Left colon (tissue), 2 donors: ENCODE results near the gene BRD4. TPM values are rescaled to one million over a fixed set of nuclear protein-coding genes. Genes with fewer than 3 reads are reported as not detected.

Experiments
- ATAC-seq: fragments of 200-7000 bp; cut with Tn5 transposase; one replicate; pipeline ENCODE4 v1.9.1; 2020; ENCODE audit warnings: mild to moderate bottlenecking, moderate library complexity
- DNase-seq, 2 donors: peaks; one replicate each; pipeline ENCODE4 v3.0.0-alpha.2; 2020
- intact Hi-C, 2 donors: fragments of 100-400 bp; cut with DNase I in 1 of 2; cut with micrococcal nuclease in 1 of 2; formaldehyde crosslinking; loops; one replicate each; pipeline versions ENCODE4 v1.11.2 to v1.14.0; 2022; cut with DNase I, micrococcal nuclease
- total RNA-seq, 2 donors: library from RNA; stranded (reverse); fragmentation: NEBNext Ultra II Directional; extraction: Animal tissue kit (Norgen Biotek cat#: 25700); gene quantifications; one replicate each; pipeline ENCODE4 v1.2.1, GENCODE V29; 2021
- donor health status: DM: no; HTN: no; CAD: no.
- donor health status: DM: yes; HTN: yes; CAD: no.

Gene BRD4
- total RNA-seq, 2 donors from 2014 or later: 64.6 to 90.7 TPM

DNA sequence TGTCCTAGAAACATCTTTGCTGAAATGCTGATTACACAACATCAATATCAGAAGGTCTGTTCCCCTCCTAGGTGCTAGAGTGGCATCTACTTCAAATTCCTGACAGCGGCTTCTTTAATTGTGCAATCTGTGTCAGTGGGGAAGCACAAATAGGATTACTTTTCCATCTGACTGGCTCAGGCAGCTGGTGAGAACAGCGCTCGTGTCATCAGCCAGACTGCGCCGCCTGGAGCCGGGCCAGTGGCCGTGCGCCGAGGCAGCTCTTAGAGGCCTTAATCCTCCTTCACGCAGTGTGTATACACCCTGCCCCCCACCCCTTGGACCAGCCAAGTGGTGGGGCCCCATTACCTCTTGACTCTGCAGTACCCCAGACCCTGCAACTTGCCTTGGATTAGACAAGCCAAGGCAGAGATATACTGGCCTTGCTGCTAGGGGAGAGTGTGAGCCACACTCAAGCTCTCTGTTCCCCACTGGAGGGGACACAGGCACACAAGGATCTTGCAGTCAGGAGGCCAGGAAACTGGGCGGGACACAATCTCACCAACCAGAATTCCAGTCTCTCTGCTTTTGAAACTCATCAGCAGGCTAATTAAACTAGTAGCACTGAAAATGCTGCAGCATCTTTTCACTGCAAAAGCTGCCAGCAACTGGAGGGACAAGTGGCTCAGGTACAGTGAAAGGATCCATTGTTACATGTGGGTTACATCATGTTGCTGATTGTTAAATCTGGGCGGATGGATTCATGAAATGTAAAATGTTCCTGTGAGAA lies 51.2 kb downstream of the BRD4 start:
- DNase-seq (peak; percentile 59 to 66), ATAC-seq (peak; percentile 44)
- intact Hi-C loops: no loop called here

DNA sequence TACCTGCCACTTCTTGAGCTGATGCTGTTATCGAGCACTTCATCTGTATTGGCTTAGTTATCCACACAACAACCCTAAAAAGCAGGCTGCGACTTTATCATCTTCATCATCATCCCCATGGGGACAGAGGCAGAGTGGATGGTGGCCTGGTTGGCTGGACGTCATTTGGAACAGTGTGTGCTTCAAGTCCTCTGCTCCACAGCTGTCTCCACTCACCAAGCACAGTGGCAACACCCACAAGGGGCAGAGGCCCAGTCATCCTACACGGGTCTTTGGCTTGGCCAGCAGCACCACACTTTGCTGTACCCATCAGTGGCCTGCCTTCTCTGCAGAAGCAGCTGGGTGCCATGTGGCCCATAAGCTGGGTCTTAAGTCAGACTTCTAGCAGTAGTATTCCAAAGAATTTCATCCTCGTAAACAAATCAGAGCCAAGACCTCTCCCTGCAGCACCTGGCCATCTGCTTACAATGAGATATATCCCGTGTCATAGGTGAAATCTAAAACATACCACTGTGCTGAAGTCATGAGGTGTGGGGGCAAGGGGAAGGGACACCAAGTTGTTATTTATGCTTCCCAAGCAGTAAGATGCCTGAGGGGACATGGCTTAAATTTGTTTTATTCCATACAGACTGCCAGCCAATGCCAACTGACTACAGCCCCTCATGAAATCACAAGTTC lies 52.2 kb downstream of the BRD4 start:
- ATAC-seq (no peak), DNase-seq (no peak)
- intact Hi-C loops: no loop called here

DNA sequence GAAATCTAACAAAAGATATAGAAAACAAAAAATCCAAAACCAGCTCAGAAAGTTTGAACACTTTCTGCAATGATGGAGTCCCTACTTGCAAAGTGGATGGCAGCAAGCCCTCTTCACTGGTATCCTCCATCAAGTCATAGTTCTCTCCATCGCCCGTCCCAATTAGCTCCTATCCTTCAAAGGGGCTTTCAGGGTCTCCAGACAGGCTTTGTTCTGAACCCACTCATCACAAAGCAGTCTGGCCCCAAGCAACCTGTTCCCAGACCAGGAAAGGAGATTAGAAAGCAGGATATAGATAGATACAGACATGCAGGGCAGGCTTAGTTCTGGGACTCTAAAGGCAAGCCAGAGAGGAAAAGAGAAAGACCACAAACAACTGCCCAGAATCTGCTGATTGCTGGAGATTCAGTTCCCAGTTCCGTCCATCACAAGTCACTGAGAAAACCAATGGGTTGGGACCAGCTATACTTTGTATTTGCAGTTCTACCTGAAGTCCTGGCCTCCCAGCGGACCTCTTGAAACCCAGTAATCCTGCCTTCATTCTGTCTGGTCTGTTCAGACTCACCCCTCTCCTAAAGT lies 52.9 kb downstream of the BRD4 start:
- DNase-seq (no peak), ATAC-seq (no peak)
- intact Hi-C loops: no loop called here

DNA sequence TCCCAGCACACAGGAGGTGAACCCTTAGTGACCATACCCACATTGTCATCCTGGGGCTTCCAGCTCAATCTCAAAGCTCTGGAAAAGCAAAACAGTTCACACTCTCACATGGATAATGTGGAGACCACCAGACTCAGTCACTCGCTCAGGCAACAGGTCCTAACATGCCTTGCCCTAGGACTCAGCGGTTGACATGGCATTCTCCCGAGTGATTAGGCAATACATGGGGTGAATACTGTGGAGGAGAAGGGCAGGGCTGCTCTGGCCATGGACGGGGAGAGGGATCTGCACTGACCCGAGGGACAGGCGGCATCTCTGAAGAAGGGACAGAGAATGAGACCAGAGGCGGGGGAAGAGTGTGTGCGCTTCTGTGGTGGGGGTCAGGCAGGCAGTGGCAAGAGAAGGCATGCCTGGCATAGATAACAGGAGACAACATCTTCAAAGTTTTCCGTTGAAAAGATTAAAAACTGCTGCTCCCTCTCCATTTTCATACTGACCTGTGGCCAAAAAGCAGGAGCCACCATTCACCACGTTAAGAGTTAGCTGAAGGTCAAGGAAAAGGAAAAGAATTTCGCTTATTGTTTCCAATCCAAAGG lies 55.6 kb downstream of the BRD4 start:
- intact Hi-C loops: no loop called here
- ATAC-seq (no peak), DNase-seq (no peak)

DNA sequence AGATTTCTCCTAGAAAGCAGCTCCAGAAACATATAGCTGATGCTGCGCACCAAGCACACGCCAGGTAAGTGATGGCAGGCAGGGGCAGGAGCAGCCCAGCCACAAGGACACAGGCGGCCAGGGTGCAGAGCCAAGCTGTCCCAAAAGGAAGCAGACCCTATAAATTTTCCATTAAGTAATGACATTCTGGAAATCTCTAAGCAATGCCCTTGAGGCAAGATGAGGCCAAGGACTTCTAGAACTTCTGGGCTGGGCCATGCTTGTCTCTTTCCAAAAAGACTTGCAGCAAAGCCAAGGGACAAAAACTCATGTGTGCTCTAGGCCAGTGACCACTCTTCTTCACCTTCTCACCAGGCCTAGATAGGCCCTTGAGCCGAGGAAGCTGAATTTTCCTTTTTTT lies 57.9 kb downstream of the BRD4 start:
- DNase-seq: no peak
- ATAC-seq: no peak
- intact Hi-C loops: no loop called here

DNA sequence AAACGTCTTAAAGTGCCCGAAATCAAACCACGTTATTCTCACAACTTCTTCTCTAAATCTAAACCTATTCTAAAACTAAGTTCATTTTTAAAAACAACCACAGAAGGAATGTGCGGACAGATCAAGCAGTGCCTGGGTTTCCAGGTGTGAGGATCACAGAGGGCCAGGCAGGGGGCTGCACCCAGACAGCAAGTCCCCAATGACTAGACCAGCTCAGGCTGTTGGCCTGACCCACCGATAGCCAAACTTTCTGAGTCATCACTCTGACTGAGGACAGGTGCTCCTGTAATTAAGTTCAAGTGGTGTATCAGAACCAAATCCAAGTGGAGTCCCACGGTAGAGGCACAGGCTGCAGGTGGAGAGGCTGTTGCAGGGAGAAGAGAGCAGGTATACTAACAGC lies 62.5 kb downstream of the BRD4 start:
- DNase-seq (no peak), ATAC-seq (no peak)
- intact Hi-C loops: loop anchor here in 1 of 2 donors (10.0 kb wide), 1 partner anchor 285 kb away; no protein-coding TSS in a partner anchor

DNA sequence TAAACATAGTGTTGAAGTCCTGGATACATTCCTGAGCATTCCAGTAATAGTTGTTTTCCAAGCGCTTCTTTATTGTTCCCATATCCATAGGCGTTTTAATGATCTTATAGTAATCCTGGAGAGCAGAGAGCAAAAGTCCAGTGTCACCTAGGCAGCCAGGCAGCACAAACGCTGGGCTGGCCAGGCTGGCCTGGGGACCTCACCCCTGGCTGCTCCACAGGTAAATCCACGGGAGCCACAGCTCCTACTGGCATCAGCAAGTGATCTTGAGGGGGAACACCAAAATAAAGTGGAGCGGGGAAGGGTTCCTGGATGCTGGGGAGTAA lies 63.4 kb downstream of the BRD4 start:
- no peak for DNase-seq
- intact Hi-C loops: loop anchor here in 1 of 2 donors (10.0 kb wide), 1 partner anchor 286 kb away; no protein-coding TSS in a partner anchor
- peak; percentile 77 for ATAC-seq

DNA sequence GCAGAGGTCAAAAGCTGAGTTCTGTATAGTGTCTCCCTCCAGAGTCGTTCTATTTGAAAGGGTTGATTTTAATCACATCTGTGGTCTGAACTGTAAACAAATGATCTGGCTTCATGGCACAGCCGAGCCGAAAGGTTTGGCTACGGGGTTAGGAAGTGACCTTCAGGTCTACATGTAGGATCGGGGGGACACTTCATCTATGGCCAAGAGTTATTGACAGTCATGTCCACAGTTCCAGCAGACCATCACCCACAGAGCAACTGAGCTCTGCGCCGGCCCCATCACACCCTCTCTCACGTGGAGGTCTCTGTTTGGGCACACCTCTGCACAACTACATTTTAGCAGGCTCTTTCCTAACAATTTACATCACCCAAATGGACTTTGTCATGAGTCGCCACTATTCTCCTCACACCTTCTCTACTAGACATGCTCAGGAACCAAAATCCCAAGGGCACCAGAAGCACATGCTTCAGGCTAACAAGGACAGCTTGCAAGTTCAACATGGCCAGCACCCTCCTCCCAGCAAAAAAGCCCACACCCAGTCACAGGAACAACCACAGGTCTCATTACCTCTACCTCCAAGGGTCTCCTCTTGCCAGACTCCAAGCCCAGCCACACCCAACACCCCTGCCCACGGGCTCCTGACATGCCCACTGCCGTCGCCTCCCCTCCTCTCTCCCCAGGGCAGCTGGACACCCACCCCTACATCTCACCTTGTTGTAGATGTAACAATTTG lies 64.0 kb downstream of the BRD4 start:
- DNase-seq: no peak
- ATAC-seq: peak; percentile 27
- intact Hi-C loops: loop anchor here in 1 of 2 donors (10.0 kb wide), 1 partner anchor 286 kb away; no protein-coding TSS in a partner anchor

DNA sequence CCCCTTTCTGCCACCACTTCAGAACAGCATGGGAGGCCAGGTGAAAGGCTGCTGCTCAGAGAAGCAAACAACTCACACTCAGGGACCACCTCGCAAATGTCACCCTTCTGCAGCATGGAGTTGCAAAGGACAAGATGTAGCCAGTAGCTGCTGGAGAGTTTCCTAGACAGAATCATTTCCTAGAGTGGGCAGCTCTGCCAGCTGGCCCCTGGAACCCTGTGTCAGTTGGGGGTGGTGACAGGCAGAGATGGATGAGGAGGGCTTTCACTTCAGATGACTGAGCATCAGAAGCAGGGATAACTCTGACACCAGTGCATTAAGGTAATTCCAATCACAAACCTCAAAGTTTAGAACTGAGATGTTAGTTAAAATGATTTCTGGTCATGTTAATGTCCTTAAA lies 65.7 kb downstream of the BRD4 start:
- ATAC-seq (no peak), DNase-seq (no peak)
- intact Hi-C loops: loop anchor here in 1 of 2 donors (10.0 kb wide), 1 partner anchor 288 kb away; no protein-coding TSS in a partner anchor

DNA sequence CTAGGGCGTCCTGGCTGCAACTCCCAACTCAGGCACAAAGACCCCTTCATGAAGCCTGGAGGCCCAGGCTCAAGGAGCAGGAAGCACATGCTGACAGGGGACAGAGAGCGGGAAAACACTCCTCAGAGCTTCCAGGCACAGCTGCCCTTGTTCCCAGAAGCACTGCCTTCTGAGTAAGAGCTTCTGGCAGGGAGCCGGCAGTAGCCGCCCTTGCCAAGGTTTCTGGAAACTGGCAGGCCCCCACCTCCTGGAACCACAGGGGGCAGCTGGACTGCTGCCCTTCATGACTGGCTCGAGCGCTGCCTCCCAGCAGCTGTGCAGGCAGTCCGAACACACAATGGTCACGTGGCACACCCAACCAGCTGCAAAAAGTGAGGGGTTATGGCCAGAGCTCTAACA lies 66.5 kb downstream of the BRD4 start:
- no peak for ATAC-seq
- DNase-seq: peak; percentile 62 to 72
- intact Hi-C loops: loop anchor here in 1 of 2 donors (10.0 kb wide), 1 partner anchor 289 kb away; no protein-coding TSS in a partner anchor

DNA sequence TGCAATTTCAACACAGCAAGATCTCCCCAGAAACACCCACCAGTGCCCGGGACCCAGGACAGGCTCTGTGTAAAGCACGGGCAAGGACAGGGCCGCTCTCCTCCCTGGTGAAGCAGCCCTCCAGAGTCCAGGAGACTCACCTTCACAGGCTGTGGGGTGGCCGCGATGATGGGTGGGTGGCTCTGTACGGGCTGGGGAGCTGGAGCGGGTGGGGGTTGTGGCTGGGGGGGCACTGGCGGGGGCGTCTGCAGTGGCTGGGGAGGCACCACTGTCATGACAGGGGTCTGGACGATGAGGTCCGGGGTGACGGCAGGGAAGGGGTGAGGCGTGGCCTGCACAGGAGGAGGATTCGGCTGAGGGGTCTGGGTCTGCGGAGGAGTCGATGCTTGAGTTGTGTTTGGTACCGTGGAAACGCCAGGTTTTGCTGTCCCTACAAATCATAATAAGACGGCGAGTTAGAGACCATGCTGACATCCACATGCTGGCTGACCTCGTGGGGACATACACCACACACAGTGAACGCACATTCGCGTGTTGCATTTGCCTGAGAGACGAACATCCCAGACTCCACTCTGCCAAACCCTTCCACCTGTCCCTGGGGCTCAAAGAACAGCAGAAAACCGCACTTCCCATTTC lies 67.0 kb downstream of the BRD4 start:
- intact Hi-C loops: loop anchor here in 1 of 2 donors (10.0 kb wide), 1 partner anchor 289 kb away; no protein-coding TSS in a partner anchor
- no peak for DNase-seq
- ATAC-seq: no peak

DNA sequence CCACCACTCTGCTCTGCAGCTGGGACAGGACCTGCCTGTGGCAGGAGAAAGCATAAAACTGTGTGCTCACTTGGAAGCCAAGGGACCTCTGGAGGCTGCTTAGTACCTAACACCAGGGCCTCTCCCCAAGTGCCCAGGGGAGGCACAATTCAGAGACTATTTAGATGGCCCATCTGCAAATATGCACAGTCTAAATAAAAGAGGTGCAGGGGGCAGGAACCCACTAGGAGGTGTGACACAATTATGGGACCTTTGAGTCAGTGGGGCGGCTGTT lies 67.5 kb downstream of the BRD4 start:
- DNase-seq: no peak
- no peak for ATAC-seq
- intact Hi-C loops: loop anchor here in 1 of 2 donors (10.0 kb wide), 1 partner anchor 290 kb away; no protein-coding TSS in a partner anchor

DNA sequence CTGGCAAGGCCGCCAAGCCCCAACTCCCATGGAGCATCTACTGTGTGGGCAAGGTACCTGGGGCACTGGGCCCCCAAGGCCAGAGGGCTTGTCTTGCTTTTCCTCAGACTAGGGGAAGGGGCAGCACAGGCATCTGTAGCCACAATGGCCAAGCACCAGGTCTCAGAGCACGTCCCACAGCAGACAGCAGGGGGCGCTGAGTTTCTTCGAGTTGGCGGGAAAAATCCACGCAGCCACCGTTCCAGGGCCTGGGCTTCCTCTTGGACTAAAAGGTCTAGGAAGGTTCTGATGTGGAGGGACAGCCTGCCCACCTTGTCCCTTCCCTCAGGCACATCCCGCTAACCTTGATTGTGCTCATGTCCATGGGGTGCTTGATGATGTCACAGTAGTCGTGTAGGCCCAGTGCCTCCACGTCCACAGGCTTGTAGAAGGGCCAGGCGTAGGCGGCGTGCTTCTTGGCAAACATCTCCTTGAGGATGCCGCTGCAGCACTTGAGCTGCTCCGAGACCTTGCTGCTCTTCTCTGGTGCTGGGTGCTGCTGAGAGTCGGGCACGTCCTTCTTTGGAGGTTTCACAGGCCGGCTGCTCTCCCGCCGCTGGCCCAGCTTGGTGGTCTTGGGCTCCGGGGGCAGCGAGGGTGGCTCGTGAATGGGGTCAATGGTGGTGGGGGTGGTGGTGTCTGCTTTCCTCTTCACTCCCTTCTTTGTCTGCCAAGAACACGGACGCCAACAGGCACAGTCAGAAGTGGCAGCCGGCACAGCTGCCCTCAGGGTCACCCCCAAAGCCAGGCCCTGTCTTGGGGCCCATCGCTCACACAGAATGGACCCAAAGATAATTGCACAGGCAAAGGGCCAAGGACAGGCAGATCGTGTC lies 68.0 kb downstream of the BRD4 start:
- intact Hi-C loops: loop anchor here in 1 of 2 donors (10.0 kb wide), 1 partner anchor 291 kb away; no protein-coding TSS in a partner anchor
- ATAC-seq (peak; percentile 58), DNase-seq (peak; percentile 53 to 83)

DNA sequence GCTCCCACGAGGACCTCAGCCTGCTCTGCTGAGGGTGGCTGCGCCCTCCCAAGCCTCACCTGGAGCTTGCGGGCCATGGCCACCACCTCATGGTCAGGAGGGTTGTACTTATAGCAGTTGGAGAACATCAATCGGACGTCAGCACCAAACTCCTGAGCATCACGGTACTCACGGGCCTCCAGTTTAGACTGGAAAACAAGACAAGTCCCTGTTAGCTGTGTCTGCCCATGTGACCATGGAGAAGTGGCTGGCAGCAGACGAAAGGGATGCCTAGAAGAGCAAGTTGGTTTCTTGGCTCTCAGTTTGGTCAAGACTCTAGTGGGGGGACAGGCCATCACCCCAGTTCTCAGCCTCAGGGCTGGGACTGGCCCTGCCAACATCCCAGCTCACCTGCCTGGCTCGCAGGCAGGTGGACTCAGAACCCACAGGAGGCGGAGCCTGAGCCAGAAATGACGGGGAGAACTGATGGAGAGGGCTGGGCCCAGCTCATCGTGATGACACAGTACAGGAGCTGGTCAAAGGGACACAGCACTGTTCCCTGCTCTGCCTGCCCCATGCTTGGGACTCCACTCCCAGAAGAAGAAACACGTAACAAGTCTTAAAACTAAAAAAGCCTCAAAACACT lies 68.9 kb downstream of the BRD4 start:
- DNase-seq (no peak), ATAC-seq (no peak)
- intact Hi-C loops: loop anchor here in 1 of 2 donors (10.0 kb wide), 1 partner anchor 291 kb away; no protein-coding TSS in a partner anchor

DNA sequence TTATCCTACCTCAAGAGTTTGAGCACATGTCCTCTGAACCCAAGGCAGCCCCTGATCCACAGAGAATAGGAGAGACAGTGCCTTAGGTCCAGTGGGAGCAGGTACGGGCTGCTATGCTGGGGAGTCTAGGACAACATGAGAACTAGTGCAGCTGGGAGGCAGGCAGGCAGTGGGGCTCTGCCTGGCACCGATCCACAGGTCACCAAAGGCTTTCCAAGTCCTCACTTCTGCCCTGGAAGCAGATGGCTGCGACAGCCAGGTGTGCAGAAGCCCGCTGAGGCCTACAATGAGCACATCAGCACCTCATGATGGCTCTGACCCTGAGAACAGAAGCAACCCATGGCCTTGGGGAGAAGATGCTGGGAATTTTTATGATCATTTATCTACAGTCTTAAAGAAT lies 70.3 kb downstream of the BRD4 start:
- ATAC-seq (no peak), DNase-seq (no peak)
- intact Hi-C loops: loop anchor here in 1 of 2 donors (10.0 kb wide), 1 partner anchor 293 kb away; no protein-coding TSS in a partner anchor

DNA sequence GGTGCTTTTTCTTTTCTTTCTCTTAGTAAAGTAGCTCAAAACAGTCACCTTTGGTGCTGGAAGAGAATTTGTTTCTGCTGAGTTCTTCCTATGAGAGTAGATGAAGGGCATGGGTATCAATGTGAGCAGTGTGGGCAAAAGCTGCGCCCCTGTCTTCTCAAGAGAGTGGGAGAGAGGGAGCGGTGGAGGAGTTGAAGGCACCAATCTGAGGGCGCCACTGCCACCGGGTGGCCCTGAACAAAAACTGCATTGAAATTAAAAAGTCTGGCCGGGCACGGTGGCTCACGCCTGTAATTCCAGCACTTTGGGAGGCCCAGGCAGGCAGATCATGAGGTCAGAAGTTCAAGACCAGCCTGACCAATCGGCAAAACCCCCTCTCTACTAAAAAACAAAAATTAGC lies 71.4 kb downstream of the BRD4 start:
- no peak for DNase-seq
- no peak for ATAC-seq
- intact Hi-C loops: loop anchor here in 1 of 2 donors (10.0 kb wide), 1 partner anchor 294 kb away; no protein-coding TSS in a partner anchor

DNA sequence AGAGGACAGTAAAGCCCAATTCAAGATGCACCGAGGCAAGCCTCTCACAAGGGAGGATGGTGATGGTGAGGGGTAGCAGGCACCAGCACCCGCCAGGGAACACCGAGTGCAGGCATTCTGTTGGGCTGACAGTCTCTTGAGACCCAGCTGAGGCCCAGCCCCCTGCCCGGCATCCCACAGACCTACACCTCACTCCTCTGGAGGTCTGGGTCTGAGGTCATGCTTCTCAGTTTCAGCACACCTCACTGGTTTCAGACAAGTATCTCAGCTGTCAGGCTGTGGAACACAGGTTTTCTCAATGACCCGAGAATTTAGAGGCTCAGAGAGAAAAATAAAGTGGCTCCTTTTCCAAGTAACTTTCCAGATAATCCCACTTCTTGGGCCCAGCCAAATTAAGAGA lies 72.4 kb downstream of the BRD4 start:
- intact Hi-C loops: loop anchor here in 1 of 2 donors (5.0 to 10.0 kb wide), 2 partner anchors 83 to 295 kb away; no protein-coding TSS in a partner anchor

More for the DNA sequence above, 72.4 kb downstream of the BRD4 start:
- no peak for ATAC-seq
- no peak for DNase-seq
